Measurements from ENCODE around the gene NAT16.

- TF ChIP-seq POLR2AphosphoS5 (IDR thresholded peaks at IDR 0.05) = no peak
- no peak for TF ChIP-seq CTCF (IDR thresholded peaks at IDR 0.05; ENCODE audit: poor library complexity, severe bottlenecking)
- no peak for TF ChIP-seq RAD21 (conservative IDR thresholded peaks at IDR 0.05)
These were observed 20.9 kb upstream of the NAT16 start, which contains the start of gene MOGAT3 for GRCh38 chr7:101200862-101201599.
